ENCODE measurements around the gene DCPS.
"Not testable (repeated sequence)": the region's sequence is repeated elsewhere in the genome, so short reads cannot be mapped to it uniquely, and the experiment has no call there.

The DCPS gene

GRCh38 chr11:126382641-126383040 is 78.8 kb downstream of the DCPS start:
- not testable (repeated sequence) for H3K4me3 ChIP-seq (ENCODE audit: low read length); H3K36me3 ChIP-seq (ENCODE audit: control insufficient read depth, low read depth, low read length); H3K9ac ChIP-seq (ENCODE audit: low read length); H3K27me3 ChIP-seq (ENCODE audit: control insufficient read depth, insufficient read depth, low read length); H3K9me3 ChIP-seq (ENCODE audit: control insufficient read depth, low read depth, low read length); H3K4me1 ChIP-seq (ENCODE audit: control insufficient read depth, low read depth, low read length); H3K27ac ChIP-seq (ENCODE audit: low read length)

- H3K27ac ChIP-seq (ENCODE audit: low read length) = no peak overlapping the region
- no peaks in the 10 kb centered on the region for H3K4me1 ChIP-seq (ENCODE audit: control insufficient read depth, low read depth, low read length)
- no peaks in the 10 kb centered on the region for H3K27me3 ChIP-seq (ENCODE audit: control insufficient read depth, insufficient read depth, low read length)
- H3K9ac ChIP-seq (ENCODE audit: low read length) = no peak overlapping the region
- H3K36me3 ChIP-seq (ENCODE audit: control insufficient read depth, low read depth, low read length) = no peaks in the 10 kb centered on the region
- no peak overlapping the region for H3K4me3 ChIP-seq (ENCODE audit: low read length)
- H3K9me3 ChIP-seq (ENCODE audit: control insufficient read depth, low read depth, low read length) = no peaks in the 10 kb centered on the region
These were observed 79.8 kb downstream of the DCPS start for GRCh38 chr11:126383339-126384335.

GRCh38 chr11:126384449-126385070 is 80.7 kb downstream of the DCPS start:
- Histone ChIP-seq H3K4me3 (ENCODE audit: low read length) (no peak overlapping the region), H3K27ac (ENCODE audit: low read length) (no peak overlapping the region), H3K36me3 (ENCODE audit: control insufficient read depth, low read depth, low read length) (no peaks in the 10 kb centered on the region), H3K27me3 (ENCODE audit: control insufficient read depth, insufficient read depth, low read length) (no peaks in the 10 kb centered on the region), H3K9ac (ENCODE audit: low read length) (no peak overlapping the region), H3K4me1 (ENCODE audit: control insufficient read depth, low read depth, low read length) (no peaks in the 10 kb centered on the region), H3K9me3 (ENCODE audit: control insufficient read depth, low read depth, low read length) (no peaks in the 10 kb centered on the region)

GRCh38 chr11:126385991-126386728 is 82.3 kb downstream of the DCPS start:
- Histone ChIP-seq H3K4me3 (ENCODE audit: low read length) (no peak overlapping the region), H3K27ac (ENCODE audit: low read length) (no peak overlapping the region), H3K9me3 (ENCODE audit: control insufficient read depth, low read depth, low read length) (no peaks in the 10 kb centered on the region), H3K27me3 (ENCODE audit: control insufficient read depth, insufficient read depth, low read length) (no peaks in the 10 kb centered on the region), H3K9ac (ENCODE audit: low read length) (no peak overlapping the region), H3K4me1 (ENCODE audit: control insufficient read depth, low read depth, low read length) (no peaks in the 10 kb centered on the region), H3K36me3 (ENCODE audit: control insufficient read depth, low read depth, low read length) (no peaks in the 10 kb centered on the region)

- H3K4me1 ChIP-seq (ENCODE audit: control insufficient read depth, low read depth, low read length); H3K27ac ChIP-seq (ENCODE audit: low read length); H3K9me3 ChIP-seq (ENCODE audit: control insufficient read depth, low read depth, low read length); H3K9ac ChIP-seq (ENCODE audit: low read length); H3K4me3 ChIP-seq (ENCODE audit: low read length); H3K36me3 ChIP-seq (ENCODE audit: control insufficient read depth, low read depth, low read length); H3K27me3 ChIP-seq (ENCODE audit: control insufficient read depth, insufficient read depth, low read length): not testable (repeated sequence)
These were observed 82.8 kb downstream of the DCPS start for GRCh38 chr11:126386729-126387071.

GRCh38 chr11:126387857-126388256 is 84.0 kb downstream of the DCPS start:
- H3K9me3 ChIP-seq (ENCODE audit: control insufficient read depth, low read depth, low read length) = no peaks in the 10 kb centered on the region
- no peaks in the 10 kb centered on the region for H3K36me3 ChIP-seq (ENCODE audit: control insufficient read depth, low read depth, low read length)
- H3K27me3 ChIP-seq (ENCODE audit: control insufficient read depth, insufficient read depth, low read length) = no peaks in the 10 kb centered on the region
- H3K27ac ChIP-seq (ENCODE audit: low read length) = no peak overlapping the region
- no peak overlapping the region for H3K4me3 ChIP-seq (ENCODE audit: low read length)
- no peaks in the 10 kb centered on the region for H3K4me1 ChIP-seq (ENCODE audit: control insufficient read depth, low read depth, low read length)
- H3K9ac ChIP-seq (ENCODE audit: low read length) = no peak overlapping the region

GRCh38 chr11:126390272-126390867 is 86.5 kb downstream of the DCPS start:
- H3K4me1 ChIP-seq (ENCODE audit: control insufficient read depth, low read depth, low read length) = no peaks in the 10 kb centered on the region
- H3K36me3 ChIP-seq (ENCODE audit: control insufficient read depth, low read depth, low read length) = no peaks in the 10 kb centered on the region
- H3K9ac ChIP-seq (ENCODE audit: low read length) = no peak overlapping the region
- H3K4me3 ChIP-seq (ENCODE audit: low read length) = no peak overlapping the region
- no peaks in the 10 kb centered on the region for H3K9me3 ChIP-seq (ENCODE audit: control insufficient read depth, low read depth, low read length)
- no peak overlapping the region for H3K27ac ChIP-seq (ENCODE audit: low read length)
- H3K27me3 ChIP-seq (ENCODE audit: control insufficient read depth, insufficient read depth, low read length) = no peaks in the 10 kb centered on the region

GRCh38 chr11:126391286-126391954 is 87.6 kb downstream of the DCPS start:
- Histone ChIP-seq H3K4me3 (ENCODE audit: low read length) (no peak overlapping the region), H3K27ac (ENCODE audit: low read length) (no peak overlapping the region)

GRCh38 chr11:126391970-126392632 is 88.2 kb downstream of the DCPS start:
- Histone ChIP-seq H3K36me3 (ENCODE audit: control insufficient read depth, low read depth, low read length) (no peaks in the 10 kb centered on the region), H3K4me3 (ENCODE audit: low read length) (no peak overlapping the region), H3K27me3 (ENCODE audit: control insufficient read depth, insufficient read depth, low read length) (no peaks in the 10 kb centered on the region), H3K9me3 (ENCODE audit: control insufficient read depth, low read depth, low read length) (no peaks in the 10 kb centered on the region), H3K27ac (ENCODE audit: low read length) (no peak overlapping the region), H3K9ac (ENCODE audit: low read length) (no peak overlapping the region), H3K4me1 (ENCODE audit: control insufficient read depth, low read depth, low read length) (no peaks in the 10 kb centered on the region)

More at GRCh38 chr11:126391286-126391954, 87.6 kb downstream of the DCPS start:
- Histone ChIP-seq H3K27me3 (ENCODE audit: control insufficient read depth, insufficient read depth, low read length) (no peaks in the 10 kb centered on the region), H3K36me3 (ENCODE audit: control insufficient read depth, low read depth, low read length) (no peaks in the 10 kb centered on the region), H3K9ac (ENCODE audit: low read length) (no peak overlapping the region), H3K4me1 (ENCODE audit: control insufficient read depth, low read depth, low read length) (no peaks in the 10 kb centered on the region), H3K9me3 (ENCODE audit: control insufficient read depth, low read depth, low read length) (no peaks in the 10 kb centered on the region)

GRCh38 chr11:126392633-126393013 is 88.8 kb downstream of the DCPS start:
- H3K36me3 ChIP-seq (ENCODE audit: control insufficient read depth, low read depth, low read length) = no peaks in the 10 kb centered on the region
- no peak overlapping the region for H3K4me3 ChIP-seq (ENCODE audit: low read length)
- H3K27ac ChIP-seq (ENCODE audit: low read length) = no peak overlapping the region
- H3K4me1 ChIP-seq (ENCODE audit: control insufficient read depth, low read depth, low read length) = no peaks in the 10 kb centered on the region
- no peaks in the 10 kb centered on the region for H3K9me3 ChIP-seq (ENCODE audit: control insufficient read depth, low read depth, low read length)
- no peaks in the 10 kb centered on the region for H3K27me3 ChIP-seq (ENCODE audit: control insufficient read depth, insufficient read depth, low read length)
- no peak overlapping the region for H3K9ac ChIP-seq (ENCODE audit: low read length)

All from iPS-18a (cell line).